Cardiac fibroblast (primary cell): Measurements from ENCODE around the gene GNG7.

ENCODE experiments used
- DNase-seq, 2 donors: peaks; one replicate each; pipeline versions ENCODE4 v3.0.0 to v3.0.0-alpha.2; 2010; ENCODE audit warnings: low read depth in 2 of 2
- H3K4me3 ChIP-seq, 2 donors: replicated peaks in 1 of 2; 1 replicate in 1 of 2; 2 replicates in 1 of 2; pipeline ENCODE4 v1.5.1; 2011; ENCODE audit warnings: low read depth in 2 of 2, low read length in 2 of 2, mild to moderate bottlenecking in 2 of 2, moderate library complexity in 1 of 2
- TF ChIP-seq, protein P1 (sequence below): IDR thresholded peaks from one replicate; pipeline ENCODE4 v1.5.1; 2011; ENCODE audit warnings: low read depth, mild to moderate bottlenecking, low read length, inconsistent platforms

Gene GNG7

DNA sequence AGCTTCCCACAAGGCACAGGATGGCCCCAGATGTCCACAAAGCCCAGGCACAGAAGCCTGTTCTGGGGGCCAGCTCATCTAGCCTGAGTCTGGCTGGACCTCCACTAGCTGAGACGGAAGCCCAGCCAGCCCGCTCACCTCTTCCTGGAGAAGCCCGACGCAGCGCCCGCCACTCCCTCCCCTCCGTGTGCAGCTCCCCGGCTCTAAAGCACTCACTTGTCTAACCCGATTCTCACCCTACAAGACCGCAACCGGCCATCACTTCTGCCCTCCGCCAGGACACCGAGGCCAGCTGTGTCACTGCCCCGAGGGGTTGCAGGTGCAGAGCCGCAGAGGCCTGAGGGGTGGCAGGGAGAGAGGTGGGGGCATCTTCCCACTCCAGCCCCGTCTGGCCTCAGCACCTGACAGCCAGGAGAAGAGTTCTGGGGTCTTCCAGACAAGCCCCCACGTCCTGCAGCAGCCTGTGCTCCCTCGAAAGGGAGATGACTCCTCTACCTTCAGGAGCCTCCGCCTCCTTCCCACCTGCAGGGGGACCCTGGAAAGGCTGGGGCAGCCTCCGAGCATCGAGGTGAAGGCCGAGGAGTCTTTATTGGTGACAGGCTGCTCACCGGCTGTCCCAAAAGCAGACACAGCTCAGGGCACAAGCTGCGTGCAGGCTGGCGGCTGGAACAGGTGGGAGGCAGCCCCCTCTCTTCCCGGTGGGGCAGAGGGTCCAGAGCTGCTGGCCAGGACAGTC, 24.6 kb upstream of the GNG7 start:
- no peak overlapping the region for H3K4me3 ChIP-seq
- DNase-seq: no peak
- TF ChIP-seq, protein P1, sequence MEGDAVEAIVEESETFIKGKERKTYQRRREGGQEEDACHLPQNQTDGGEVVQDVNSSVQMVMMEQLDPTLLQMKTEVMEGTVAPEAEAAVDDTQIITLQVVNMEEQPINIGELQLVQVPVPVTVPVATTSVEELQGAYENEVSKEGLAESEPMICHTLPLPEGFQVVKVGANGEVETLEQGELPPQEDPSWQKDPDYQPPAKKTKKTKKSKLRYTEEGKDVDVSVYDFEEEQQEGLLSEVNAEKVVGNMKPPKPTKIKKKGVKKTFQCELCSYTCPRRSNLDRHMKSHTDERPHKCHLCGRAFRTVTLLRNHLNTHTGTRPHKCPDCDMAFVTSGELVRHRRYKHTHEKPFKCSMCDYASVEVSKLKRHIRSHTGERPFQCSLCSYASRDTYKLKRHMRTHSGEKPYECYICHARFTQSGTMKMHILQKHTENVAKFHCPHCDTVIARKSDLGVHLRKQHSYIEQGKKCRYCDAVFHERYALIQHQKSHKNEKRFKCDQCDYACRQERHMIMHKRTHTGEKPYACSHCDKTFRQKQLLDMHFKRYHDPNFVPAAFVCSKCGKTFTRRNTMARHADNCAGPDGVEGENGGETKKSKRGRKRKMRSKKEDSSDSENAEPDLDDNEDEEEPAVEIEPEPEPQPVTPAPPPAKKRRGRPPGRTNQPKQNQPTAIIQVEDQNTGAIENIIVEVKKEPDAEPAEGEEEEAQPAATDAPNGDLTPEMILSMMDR: no peak

DNA sequence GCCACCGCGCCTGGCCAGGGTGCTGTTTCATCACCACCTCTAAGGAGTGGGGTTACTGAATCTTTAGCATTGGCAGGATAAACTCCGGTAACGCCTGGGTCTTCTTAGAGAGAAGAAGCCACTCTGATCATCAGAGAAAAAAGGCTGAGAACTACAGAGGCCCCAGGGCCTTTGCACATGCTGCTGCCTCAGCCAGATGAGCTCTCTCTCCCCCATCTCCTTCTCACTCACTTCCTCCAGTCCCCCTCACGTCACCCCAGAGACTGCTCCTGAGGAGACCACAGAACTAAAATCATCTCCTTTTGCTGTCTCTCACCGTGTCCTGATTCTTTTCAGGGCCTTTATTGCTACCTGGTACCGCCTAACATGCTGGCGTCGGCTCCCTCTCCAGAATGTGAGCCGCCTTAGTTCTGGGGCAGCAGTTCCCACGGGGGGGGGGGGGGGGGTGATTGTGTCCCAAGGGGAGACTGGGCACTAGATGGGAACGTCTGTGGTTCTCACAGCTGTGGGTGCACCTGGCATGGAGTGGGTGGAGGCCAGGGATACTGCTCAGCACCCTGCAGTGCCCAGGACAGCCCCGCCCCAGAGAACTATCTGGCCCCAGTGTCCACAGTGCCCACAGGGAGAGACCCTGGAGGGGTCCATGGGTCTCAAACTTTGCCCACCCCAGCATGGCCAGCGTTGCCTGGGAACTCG, 23.8 kb upstream of the GNG7 start:
- no peak overlapping the region for H3K4me3 ChIP-seq
- no peak for DNase-seq
- TF ChIP-seq, protein P1: no peak

DNA sequence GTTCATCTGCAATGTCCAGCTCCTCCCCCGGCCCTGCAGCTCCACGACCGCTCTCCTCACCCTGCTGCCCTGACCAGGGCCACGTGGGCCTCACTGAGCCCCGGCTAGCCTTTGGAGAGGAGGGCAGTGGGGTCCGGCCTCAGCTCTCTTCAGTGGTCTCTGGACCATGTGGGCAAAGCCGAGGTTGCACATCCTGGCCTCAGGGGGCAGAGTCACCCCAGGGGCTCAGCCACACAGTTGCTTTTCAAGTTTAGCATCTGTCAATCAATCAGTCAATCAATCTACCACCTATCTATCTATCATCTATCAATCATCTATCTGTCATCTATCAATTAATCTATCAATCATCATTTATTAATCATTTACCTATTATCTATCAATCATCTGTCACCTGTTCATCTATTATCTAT, 21.7 kb upstream of the GNG7 start:
- no peak for DNase-seq
- H3K4me3 ChIP-seq: no peak overlapping the region

DNA sequence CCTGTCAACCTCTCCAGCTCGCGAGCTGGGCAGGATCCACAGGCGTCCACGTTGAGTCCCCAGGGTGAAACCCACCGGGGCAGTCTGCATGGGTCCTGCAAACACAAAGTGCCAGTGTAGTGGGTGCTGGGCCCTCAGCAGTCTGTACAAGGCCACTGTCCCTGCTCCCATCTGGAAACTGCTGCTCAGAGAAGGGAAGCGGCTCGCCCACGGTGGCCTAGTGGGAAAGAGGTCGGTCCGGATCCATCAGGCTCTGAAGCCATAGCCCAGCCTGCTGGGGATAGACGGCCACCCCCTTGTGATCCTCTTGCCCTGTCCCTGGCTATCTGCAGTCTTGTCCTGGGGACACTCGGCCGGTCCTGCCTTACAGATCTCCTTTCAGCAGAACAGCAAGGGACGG, 21.3 kb upstream of the GNG7 start:
- TF ChIP-seq, protein P1: no peak
- DNase-seq: no peak
- no peak overlapping the region for H3K4me3 ChIP-seq

More for the DNA sequence above, 21.7 kb upstream of the GNG7 start:
- TF ChIP-seq, protein P1: no peak

DNA sequence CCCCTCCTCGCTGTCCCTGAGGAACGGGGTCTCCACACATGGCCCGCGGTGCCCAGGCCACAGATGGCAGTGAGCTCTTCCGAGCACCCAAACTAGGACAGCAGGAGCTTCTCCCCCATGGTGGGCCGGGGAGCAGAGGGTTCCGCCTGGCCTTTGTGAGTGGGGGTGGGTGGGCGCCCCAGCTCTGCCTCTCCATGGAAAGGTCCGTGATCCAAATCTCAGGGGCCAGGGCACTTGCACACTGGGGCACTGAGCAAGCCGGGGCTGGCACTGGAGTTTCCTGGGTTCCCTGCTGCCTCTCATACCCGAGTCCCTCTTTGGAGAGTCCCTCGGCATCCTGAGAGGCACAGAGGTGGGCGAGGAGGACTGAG, 20.8 kb upstream of the GNG7 start:
- TF ChIP-seq, protein P1: no peak
- H3K4me3 ChIP-seq: no peak overlapping the region
- DNase-seq: no peak

DNA sequence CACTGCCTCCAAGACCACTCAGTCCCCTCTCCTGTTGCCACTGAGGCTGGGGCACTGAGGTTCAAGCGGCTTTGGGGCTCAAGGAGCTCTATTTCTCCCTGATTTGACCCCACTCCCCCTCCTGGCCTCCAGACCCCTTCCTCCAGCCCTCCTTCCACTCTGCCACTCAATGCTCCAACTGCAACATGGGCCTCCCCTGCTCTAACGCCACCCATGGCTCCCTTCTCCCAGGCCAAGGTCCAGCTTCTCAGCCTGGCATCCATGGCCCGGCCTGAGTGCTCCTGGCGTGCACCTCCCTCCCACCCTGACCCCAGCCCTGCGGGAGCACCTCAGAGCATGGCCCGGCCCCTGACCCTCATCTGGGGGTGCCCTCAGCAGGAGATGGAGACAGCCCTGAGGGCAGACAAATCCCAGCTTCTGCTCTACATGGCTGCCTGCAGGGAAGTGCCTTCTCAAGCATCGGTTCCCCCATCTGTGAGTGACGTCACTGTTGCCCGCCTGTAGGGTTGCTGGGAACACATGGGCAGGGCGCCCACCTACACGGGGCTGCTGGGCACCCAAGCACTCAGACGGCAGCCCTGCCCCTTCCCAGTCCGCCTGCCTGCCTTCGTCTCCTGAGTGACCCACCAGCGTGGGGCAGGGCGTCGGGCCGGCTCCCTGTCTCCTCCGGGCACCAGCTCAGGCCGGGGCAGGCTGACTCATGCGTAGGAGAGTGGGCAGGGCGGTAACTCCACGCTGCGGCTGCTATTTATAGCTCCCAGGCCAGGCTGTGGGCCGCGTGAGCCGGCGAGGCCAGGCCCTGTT, 20.2 kb upstream of the GNG7 start:
- DNase-seq: peak; percentile 76 to 84
- TF ChIP-seq, protein P1: no peak
- no peak overlapping the region for H3K4me3 ChIP-seq
